ENCODE results near the gene FOXQ1. TPM values are rescaled to one million over a fixed set of nuclear protein-coding genes. Genes with fewer than 3 reads are reported as not detected.

FOXQ1 gene
- total and polyA plus RNA-seq, 7 donors, result 0.01 TPM; not detected in 6

DNA sequence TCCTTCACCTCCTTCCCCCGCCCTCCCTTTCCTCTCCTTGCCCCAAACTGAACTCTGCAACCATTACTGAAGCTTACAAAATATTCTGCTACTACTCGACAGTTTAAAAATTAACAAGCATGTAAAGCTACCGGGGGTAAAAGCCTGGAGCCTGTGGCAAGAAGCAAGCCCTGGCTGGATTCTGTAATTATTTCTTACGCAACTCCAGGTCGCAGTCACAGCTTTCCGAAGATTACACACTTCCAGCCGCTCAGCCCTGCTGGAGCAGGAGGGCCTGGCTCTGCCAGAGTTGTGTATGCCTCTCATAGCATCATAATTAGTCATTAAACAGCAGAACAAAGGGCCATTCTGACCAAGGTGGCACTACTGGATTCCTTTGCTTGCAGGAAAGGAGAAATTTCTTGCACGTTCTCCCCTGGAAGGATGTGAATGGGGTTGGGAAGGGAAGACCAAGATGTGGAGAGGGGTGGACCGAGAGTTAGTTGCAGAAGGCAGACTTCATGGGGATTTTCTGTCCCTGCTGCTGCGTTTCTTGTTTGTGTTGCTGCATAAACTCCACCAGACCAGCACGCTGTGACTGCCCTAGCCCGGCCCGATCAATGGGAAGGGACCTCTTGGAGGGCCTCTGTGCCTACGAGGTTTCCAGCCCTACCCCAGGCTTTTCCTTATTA, 23.6 kb downstream of the FOXQ1 start:
- intact Hi-C loops (cut with DNase I), result no loop called here
- Histone ChIP-seq H3K4me3 (no peak overlapping the region), H3K9me3 (no peaks in the 10 kb centered on the region), H3K36me3 (ENCODE audit: insufficient read depth in 1 of 2, low read depth in 1 of 2) (no peaks in the 10 kb centered on the region), H3K27ac (no peak overlapping the region), H3K4me1 (no peaks in the 10 kb centered on the region), H3K27me3 (ENCODE audit: insufficient read depth in 3 of 3, low read length in 2 of 3) (peaks cover 0 to 17% (median 0%) of the 10 kb centered on the region in 3 donors)
- no peak for TF ChIP-seq CTCF (IDR thresholded peaks at IDR 0.05)
- WGBS, 3 donors, result 33 to 49% (median 35%) methylated on average over 14 of the region's 14 CpGs
- peak in 1 of 2 donors; percentile 58 for DNase-seq
- ATAC-seq, result peak in 3 of 4 donors; percentile 39 to 44 (median 42)

- H3K36me3 ChIP-seq (ENCODE audit: insufficient read depth in 1 of 2, low read depth in 1 of 2), result no peaks in the 10 kb centered on the region
- no peaks in the 10 kb centered on the region for H3K4me1 ChIP-seq
- H3K9me3 ChIP-seq, result no peaks in the 10 kb centered on the region
- ATAC-seq (no peak), DNase-seq (no peak)
- no peak for TF ChIP-seq CTCF (IDR thresholded peaks at IDR 0.05)
- no peak overlapping the region for H3K4me3 ChIP-seq
- intact Hi-C loops (cut with DNase I), result no loop called here
- WGBS, 3 donors, result 78 to 90% (median 83%) methylated on average over 5 of the region's 5 CpGs
- no peak overlapping the region for H3K27ac ChIP-seq
- peaks cover 0 to 20% (median 0%) of the 10 kb centered on the region in 3 donors for H3K27me3 ChIP-seq (ENCODE audit: insufficient read depth in 3 of 3, low read length in 2 of 3)
Measured at GRCh38 chr6:1336246-1336843, 24.4 kb downstream of the FOXQ1 start.

GRCh38 chr6:1337791-1338190, 25.9 kb downstream of the FOXQ1 start:
- 51 to 73% (median 70%) methylated on average over 3 of the region's 3 CpGs for WGBS, 3 donors
- no peaks in the 10 kb centered on the region for H3K4me1 ChIP-seq
- H3K36me3 ChIP-seq (ENCODE audit: insufficient read depth in 1 of 2, low read depth in 1 of 2), result no peaks in the 10 kb centered on the region
- TF ChIP-seq CTCF (IDR thresholded peaks at IDR 0.05), result no peak
- no peak for ATAC-seq
- peaks cover 0 to 23% (median 0%) of the 10 kb centered on the region in 3 donors for H3K27me3 ChIP-seq (ENCODE audit: insufficient read depth in 3 of 3, low read length in 2 of 3)
- intact Hi-C loops (cut with DNase I), result no loop called here
- H3K27ac ChIP-seq, result no peak overlapping the region
- DNase-seq, result no peak
- no peaks in the 10 kb centered on the region for H3K9me3 ChIP-seq
- H3K4me3 ChIP-seq, result no peak overlapping the region

GRCh38 chr6:1346101-1346500, 34.2 kb downstream of the FOXQ1 start:
- peaks cover 0 to 17% (median 0%) of the 10 kb centered on the region in 3 donors for H3K27me3 ChIP-seq (ENCODE audit: insufficient read depth in 3 of 3, low read length in 2 of 3)
- no peak for TF ChIP-seq CTCF (IDR thresholded peaks at IDR 0.05)
- intact Hi-C loops (cut with DNase I), result no loop called here
- peaks cover 5% of the 10 kb centered on the region for H3K9me3 ChIP-seq
- no peaks in the 10 kb centered on the region for H3K36me3 ChIP-seq (ENCODE audit: insufficient read depth in 1 of 2, low read depth in 1 of 2)
- DNase-seq (no peak), ATAC-seq (no peak)
- no peak overlapping the region for H3K4me3 ChIP-seq
- no peaks in the 10 kb centered on the region for H3K4me1 ChIP-seq
- no peak overlapping the region for H3K27ac ChIP-seq

Data from psoas muscle (tissue), 8 donors.